GM18870 (cell line): ENCODE measurements around the gene JMJD1C.

Experiments
- ATAC-seq: cut with Tn5 transposase; IDR thresholded peaks from one replicate; pipeline ENCODE4 v1.9.1; 2021; ENCODE audit warnings: moderate library complexity; ENCODE audit not compliant: unreplicated experiment

Gene JMJD1C

GRCh38 chr10:63483983-63484382 lies 18.2 kb upstream of the JMJD1C start:
- ATAC-seq: no peak

- ATAC-seq: no peak
These were observed 16.1 kb upstream of the JMJD1C start for GRCh38 chr10:63481815-63482421.

GRCh38 chr10:63480237-63480636 lies 14.5 kb upstream of the JMJD1C start:
- ATAC-seq: no peak

GRCh38 chr10:63478564-63478963 lies 12.8 kb upstream of the JMJD1C start:
- ATAC-seq: no peak

GRCh38 chr10:63477927-63478326 lies 12.2 kb upstream of the JMJD1C start:
- ATAC-seq: no peak

- ATAC-seq: no peak
These were observed 8.7 kb upstream of the JMJD1C start for GRCh38 chr10:63474488-63474887.

GRCh38 chr10:63470928-63471327 lies 5.2 kb upstream of the JMJD1C start:
- no peak for ATAC-seq

- ATAC-seq: no peak
These were observed 3.2 kb upstream of the JMJD1C start for GRCh38 chr10:63468947-63469346.

- ATAC-seq: no peak
These were observed 2.1 kb upstream of the JMJD1C start for GRCh38 chr10:63467841-63468240.

GRCh38 chr10:63466144-63466935 lies 563 bp upstream of the JMJD1C start:
- ATAC-seq: peak; percentile 16

GRCh38 chr10:63464402-63465292 lies 1.1 kb downstream of the JMJD1C start:
- ATAC-seq: peak; percentile 17

GRCh38 chr10:63462442-63462841 lies 3.3 kb downstream of the JMJD1C start:
- ATAC-seq: no peak

- ATAC-seq: no peak
These were observed 7.6 kb downstream of the JMJD1C start for GRCh38 chr10:63458177-63458576.

- ATAC-seq: no peak
These were observed 8.2 kb downstream of the JMJD1C start for GRCh38 chr10:63457594-63457993.

- no peak for ATAC-seq
These were observed 9.2 kb downstream of the JMJD1C start for GRCh38 chr10:63456437-63457210.

- ATAC-seq: no peak
These were observed 10.3 kb downstream of the JMJD1C start for GRCh38 chr10:63455507-63455906.

GRCh38 chr10:63454631-63455030 lies 11.1 kb downstream of the JMJD1C start:
- ATAC-seq: no peak

- no peak for ATAC-seq
These were observed 13.3 kb downstream of the JMJD1C start for GRCh38 chr10:63452524-63452923.

- no peak for ATAC-seq
These were observed 18.9 kb downstream of the JMJD1C start for GRCh38 chr10:63446716-63447440.

- ATAC-seq: no peak
These were observed 24.4 kb downstream of the JMJD1C start for GRCh38 chr10:63441404-63441803.
